CD4-positive, alpha-beta T cell (primary cell): ENCODE data around the gene GNG2. TPM values are rescaled to one million over a fixed set of nuclear protein-coding genes. Genes with fewer than 3 reads are reported as not detected.

Experiments used
- ATAC-seq: fragments of 200-7000 bp; cut with Tn5 transposase; one replicate; pipeline ENCODE4 v1.10.0; 2022; ENCODE audit warnings: mild to moderate bottlenecking; ENCODE audit not compliant: poor library complexity
- CTCF ChIA-PET: fragments of 350-600 bp; sonication (Branson Sonifier 250); formaldehyde crosslinking; loops from one replicate; lab custom pipeline; 2021; ENCODE audit warnings: antibody characterized with exemption, inconsistent platforms; lab: Charles Lee
- POLR2A ChIA-PET: fragments of 350-600 bp; sonication (Branson Sonifier 250); formaldehyde crosslinking; loops from one replicate; lab custom pipeline; 2021; ENCODE audit warnings: antibody characterized with exemption, inconsistent platforms; lab: Charles Lee
- DNase-seq, 14 experiments: peaks; one replicate each; pipeline ENCODE4 v3.0.0-alpha.2; 2013 to 2020; ENCODE audit warnings: mixed read lengths in 2 of 14
- H3K27ac ChIP-seq, 2 donors: one replicate each; pipeline versions ENCODE4 v1.5.1 to v1.7.0; 2013; ENCODE audit warnings: low read length in 2 of 2, low read depth in 1 of 2, mild to moderate bottlenecking in 1 of 2
- H3K27me3 ChIP-seq, 2 experiments: 1 replicate in 1 of 2; 2 replicates in 1 of 2; pipeline versions ENCODE4 v1.6.1 to v1.7.0; 2013; ENCODE audit warnings: low read length in 2 of 2, control low read depth in 1 of 2, mild to moderate bottlenecking in 1 of 2, moderate library complexity in 1 of 2; ENCODE audit not compliant: insufficient read depth in 2 of 2, control insufficient read depth in 1 of 2
- H3K36me3 ChIP-seq: one replicate; pipeline ENCODE4 v1.6.1; 2013; ENCODE audit warnings: low read length, control low read depth; ENCODE audit not compliant: insufficient read depth
- H3K4me1 ChIP-seq: one replicate; pipeline ENCODE4 v1.6.1; 2013; ENCODE audit warnings: low read length, control low read depth; ENCODE audit not compliant: insufficient read depth
- H3K4me3 ChIP-seq: one replicate; pipeline ENCODE4 v1.5.1; 2013; ENCODE audit warnings: mild to moderate bottlenecking, low read length, moderate library complexity
- H3K9me3 ChIP-seq, 2 experiments: 1 replicate in 1 of 2; 2 replicates in 1 of 2; pipeline versions ENCODE4 v1.6.1 to v1.7.0; 2013; ENCODE audit warnings: low read length in 2 of 2, mild to moderate bottlenecking in 2 of 2, control low read depth in 1 of 2, moderate library complexity in 1 of 2; ENCODE audit not compliant: control insufficient read depth in 1 of 2, insufficient read depth in 1 of 2
- H3K27ac Mint-ChIP-seq: one replicate; pipeline ENCODE4 v1.8.0; 2020; ENCODE audit warnings: mixed read lengths
- H3K27me3 Mint-ChIP-seq: one replicate; pipeline ENCODE4 v1.8.0; 2021; ENCODE audit warnings: mixed read lengths
- H3K36me3 Mint-ChIP-seq: one replicate; pipeline ENCODE4 v1.8.0; 2021; ENCODE audit warnings: low read depth, mixed read lengths
- H3K4me1 Mint-ChIP-seq: one replicate; pipeline ENCODE4 v1.8.0; 2021; ENCODE audit warnings: low read depth, mixed read lengths
- H3K4me3 Mint-ChIP-seq: one replicate; pipeline ENCODE4 v1.8.0; 2020; ENCODE audit warnings: mild to moderate bottlenecking, mixed read lengths
- H3K9me3 Mint-ChIP-seq: one replicate; pipeline ENCODE4 v1.8.0; 2020; ENCODE audit warnings: mixed read lengths
- intact Hi-C, 2 experiments: fragments of 100-400 bp; cut with DNase I in 1 of 2; cut with micrococcal nuclease in 1 of 2; formaldehyde crosslinking; loops; one replicate each; pipeline versions ENCODE4 v1.15.1 to v1.9.0; 2023 to 2025; cut with DNase I, micrococcal nuclease
- total RNA-seq, 174 experiments: library from RNA in 2 of 174; stranded (reverse) in 2 of 174; gene quantifications; one replicate each; pipeline ENCODE4 v1.2.3 and lab custom pipeline; 2021 to 2026
- TF ChIP-seq, protein P1 (sequence below): fragments of 200-600 bp; IDR thresholded peaks from one replicate; pipeline ENCODE4 v1.8.0; 2022; ENCODE audit warnings: antibody characterized with exemption, mild to moderate bottlenecking

Gene GNG2
- total RNA-seq, 2 experiments from 2014 or later = 138 to 139 TPM

DNA sequence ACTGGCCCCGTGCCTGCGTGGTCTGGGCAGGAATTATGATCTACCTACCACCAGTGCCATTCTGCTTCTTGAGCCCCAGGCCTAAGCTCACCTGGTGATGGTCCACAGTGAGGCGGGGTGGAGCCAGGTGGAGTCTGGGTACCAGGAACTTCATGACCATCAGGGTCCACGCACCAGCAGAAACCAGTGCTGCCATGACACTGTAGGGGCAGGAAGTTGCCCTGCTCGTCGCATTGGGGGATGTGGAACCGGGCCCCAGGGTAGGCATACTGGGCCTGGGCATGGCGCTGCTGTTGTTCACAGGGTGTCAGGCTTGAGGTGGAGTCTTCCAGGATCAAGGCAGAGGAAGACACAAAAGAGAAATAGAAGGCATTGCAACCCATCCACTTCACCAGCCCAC, 158.6 kb downstream of the GNG2 start:
- DNase-seq (no peak), ATAC-seq (no peak)
- Histone ChIP-seq H3K4me1 (peaks cover 8% of the 10 kb centered on the region), H3K4me3 (no peak overlapping the region), H3K9me3 (no peaks in the 10 kb centered on the region), H3K27me3 (no peaks in the 10 kb centered on the region), H3K27ac (no peak overlapping the region), H3K36me3 (no peaks in the 10 kb centered on the region)
- Mint-ChIP-seq H3K36me3 (no peaks in the 10 kb centered on the region), H3K27ac (no peak overlapping the region), H3K9me3 (no peaks in the 10 kb centered on the region), H3K27me3 (peaks cover 6% of the 10 kb centered on the region), H3K4me3 (no peak overlapping the region), H3K4me1 (peaks cover 26% of the 10 kb centered on the region)
- CTCF ChIA-PET = interaction anchor here (0.5 kb wide), 1 partner anchor 1215 kb away, joined by 3 read pairs; no protein-coding TSS in a partner anchor
- POLR2A ChIA-PET = no interaction called here
- TF ChIP-seq, protein P1, sequence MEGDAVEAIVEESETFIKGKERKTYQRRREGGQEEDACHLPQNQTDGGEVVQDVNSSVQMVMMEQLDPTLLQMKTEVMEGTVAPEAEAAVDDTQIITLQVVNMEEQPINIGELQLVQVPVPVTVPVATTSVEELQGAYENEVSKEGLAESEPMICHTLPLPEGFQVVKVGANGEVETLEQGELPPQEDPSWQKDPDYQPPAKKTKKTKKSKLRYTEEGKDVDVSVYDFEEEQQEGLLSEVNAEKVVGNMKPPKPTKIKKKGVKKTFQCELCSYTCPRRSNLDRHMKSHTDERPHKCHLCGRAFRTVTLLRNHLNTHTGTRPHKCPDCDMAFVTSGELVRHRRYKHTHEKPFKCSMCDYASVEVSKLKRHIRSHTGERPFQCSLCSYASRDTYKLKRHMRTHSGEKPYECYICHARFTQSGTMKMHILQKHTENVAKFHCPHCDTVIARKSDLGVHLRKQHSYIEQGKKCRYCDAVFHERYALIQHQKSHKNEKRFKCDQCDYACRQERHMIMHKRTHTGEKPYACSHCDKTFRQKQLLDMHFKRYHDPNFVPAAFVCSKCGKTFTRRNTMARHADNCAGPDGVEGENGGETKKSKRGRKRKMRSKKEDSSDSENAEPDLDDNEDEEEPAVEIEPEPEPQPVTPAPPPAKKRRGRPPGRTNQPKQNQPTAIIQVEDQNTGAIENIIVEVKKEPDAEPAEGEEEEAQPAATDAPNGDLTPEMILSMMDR = no peak
- intact Hi-C loops = no loop called here

Other genes starting within 250 kb of the GNG2 start
- 1 to 10 TPM; 1.4 to 1.5 TPM for gene FRMD6, start 208.7 kb upstream of the GNG2 start, total RNA-seq
- 100 to 1,000 TPM; 155 to 157 TPM for gene RTRAF, start 128.9 kb downstream of the GNG2 start, total RNA-seq
- under 1 TPM in 1 of 2 experiments, not detected in 1; 0.19 TPM for gene NID2, start 208.4 kb downstream of the GNG2 start, total RNA-seq